HG03520 (cell line): ENCODE data around the gene ACKR2.

Experiments
- ATAC-seq: cut with Tn5 transposase; IDR thresholded peaks from one replicate; pipeline ENCODE4 v1.9.1; 2021; ENCODE audit warnings: mild to moderate bottlenecking, moderate library complexity; ENCODE audit not compliant: unreplicated experiment

Gene ACKR2

DNA sequence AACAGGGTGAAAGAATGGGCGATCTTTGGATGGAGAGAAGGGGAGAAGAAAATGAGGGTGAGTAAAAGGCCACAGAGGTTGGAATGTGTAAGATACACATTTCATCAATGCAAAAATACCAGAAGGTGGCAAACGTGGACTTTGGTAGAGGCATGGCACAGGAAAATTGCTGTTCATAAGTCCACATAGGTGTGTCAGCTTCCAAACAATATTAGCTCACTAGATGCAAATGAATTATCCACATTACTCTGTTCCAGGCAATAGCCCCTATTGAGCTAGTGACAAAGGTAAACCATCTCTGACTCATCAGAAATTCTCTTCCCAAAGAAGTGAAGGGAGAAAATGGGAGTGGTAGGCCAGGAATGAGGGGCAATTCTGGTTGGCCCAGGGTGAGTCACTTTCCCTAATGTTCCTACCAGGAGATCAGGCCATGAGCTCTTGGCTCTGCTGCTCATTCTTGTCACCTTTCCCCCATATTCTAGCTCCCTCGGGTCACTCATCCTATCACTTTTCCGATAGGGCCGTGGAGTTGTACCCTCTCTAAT, 19.9 kb downstream of the ACKR2 start:
- no peak for ATAC-seq

DNA sequence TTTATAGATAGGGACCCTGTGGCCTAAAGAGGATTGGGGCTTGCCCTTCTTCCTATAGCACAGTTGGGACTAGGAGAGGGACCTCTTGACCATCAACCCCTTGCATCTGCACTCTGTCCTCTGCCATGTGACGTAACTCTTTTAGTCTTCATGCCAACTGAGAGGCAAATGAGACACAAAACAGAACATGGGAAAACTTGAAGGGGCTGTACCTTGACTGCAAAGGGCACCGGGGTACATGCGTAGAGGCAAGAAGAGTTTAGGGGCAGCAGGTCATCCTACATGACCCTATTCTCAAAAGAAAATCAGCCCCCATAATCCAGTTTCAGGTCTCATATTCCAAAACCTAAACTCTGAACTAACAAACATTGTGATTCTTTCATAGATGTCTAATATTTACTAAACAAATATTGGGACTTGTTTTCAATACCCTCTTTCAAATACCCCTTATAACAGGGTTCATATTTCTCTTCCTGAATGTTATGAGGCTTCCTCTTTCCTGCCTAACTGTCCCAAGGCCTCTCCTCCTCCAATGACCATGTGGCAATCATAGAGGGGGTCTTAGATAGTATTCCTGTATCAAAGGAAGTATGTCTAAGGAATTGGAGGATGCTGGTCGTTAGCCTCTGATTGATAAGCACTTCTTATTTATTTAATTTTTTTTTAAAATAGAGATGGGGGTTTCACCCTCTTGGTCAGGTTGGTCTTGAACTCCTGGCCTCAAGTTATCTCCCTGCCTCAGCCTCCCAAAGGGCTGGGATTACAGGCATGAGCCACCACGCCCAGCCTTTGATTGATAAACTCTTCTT, 20.6 kb downstream of the ACKR2 start:
- no peak for ATAC-seq

DNA sequence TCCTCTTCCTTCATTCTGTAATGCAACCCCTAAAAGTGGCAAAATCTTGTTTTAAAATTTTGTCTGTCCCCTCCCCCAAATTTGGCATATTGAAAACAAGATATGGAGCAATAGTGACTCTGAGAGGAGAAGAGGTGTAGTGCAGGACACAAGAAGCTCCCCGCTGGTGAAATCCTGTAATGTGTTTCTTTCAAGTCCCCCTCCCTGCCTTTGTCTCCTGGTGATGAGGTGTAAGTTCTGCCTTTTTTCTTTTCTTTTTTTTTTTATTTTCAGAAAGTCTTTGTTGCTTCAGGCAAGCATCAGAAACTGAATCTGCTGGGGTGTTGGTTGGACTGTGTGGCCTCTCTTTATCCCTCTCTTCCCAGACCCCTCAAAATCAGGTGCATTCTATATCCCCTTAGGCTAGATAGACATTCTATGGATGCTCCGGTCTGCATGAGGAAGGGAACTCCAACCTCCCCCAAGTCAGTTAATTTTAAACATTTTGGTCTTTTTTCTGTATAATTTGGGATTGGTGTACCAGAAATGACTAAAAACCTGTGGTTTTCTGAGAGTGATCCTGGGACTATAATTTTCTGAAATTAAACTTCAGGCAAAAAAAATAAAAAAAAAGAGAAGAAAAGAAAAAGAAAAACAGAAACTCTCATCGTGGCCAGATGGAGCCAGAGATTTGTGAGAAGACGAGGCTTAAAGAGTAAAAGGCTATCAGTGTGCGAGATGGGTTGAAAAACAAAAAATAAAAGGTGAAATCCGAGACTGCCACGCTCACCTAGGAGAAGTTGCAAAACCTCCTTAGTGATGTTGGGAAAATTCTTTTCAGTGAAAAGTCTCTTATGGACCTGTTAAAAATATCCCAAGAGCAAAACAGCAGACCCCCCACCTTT, 21.4 kb downstream of the ACKR2 start:
- ATAC-seq, result no peak

DNA sequence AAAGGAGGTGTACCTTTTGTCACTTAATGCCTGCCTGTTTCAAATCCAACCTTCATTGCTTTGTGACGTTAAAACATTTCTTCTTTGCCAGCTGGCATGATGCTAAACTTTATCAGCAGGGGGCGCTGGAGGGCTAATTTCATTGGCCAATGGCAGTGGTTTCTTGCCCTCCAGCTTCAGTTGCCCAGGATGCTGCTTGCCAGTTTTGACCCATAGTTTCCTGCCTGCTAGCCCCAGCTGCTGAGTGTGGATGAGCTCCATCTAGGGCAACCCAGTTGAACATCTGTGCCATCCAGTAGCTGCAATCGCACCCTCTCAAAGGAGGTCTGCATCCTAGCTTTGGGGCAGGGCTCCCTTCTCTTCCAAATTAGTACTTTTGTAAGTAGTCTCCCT, 22.1 kb downstream of the ACKR2 start:
- no peak for ATAC-seq

DNA sequence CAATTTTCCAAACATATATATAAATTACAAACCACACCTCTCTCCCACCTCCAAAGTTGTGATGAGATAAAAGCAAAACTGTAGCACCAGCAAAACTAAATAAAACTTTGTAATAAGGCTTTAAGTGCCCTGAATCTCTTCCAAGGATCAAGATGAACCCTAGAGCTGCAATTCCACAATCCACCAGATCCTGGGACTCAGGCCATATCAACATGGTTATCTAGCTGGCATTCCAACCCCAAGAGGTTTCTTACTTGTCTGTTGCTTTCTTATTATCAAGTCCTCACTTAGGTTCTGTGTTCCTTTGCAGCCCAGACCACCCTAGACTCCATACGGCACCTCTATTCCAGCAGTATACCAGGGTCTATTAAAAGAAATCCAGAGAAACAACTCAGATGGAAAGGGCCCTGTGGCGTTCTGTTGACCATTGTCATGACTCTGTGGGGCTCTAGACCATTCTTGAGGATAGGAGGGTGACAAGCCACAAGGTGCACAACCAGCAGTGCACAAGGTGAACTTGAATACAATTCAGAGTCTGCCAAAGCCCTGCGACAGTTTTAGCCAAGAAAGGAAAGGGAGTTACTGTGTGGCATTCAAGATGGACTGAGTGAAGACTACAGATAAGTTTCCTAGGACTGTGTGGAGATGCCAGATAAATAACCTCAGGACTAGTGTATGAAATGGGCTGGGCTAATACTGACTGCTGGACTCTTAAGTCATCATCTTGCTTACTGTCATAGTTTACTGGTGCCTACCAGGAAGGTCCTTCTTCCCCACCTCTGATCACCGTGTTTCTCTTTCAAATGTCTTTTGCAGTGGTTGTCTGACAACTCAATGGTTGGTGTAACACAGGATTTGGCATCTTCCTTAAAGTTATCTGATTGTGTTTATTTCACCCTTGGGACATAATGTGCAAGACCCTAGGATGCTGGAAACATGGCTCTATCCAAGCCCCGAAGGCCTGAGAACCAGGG, 27.2 kb downstream of the ACKR2 start:
- ATAC-seq, result no peak

DNA sequence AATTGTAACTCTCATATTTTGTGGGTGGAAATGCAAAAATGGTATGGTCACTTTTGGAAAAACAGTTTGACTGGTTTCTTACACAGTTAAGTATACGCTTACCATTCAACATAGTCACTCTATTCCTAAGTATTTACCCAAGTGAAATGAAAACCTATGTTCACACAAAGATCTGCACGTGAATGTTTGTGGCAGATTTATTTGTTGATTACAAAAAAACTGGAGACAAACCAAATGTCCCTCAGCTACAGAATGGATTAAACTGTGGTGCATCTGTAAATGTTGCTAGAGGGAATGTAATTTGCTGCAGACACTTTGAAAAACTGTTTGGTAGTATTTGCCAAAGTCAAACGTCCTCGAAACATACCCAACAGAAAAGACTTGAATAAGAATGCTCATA, 29.3 kb downstream of the ACKR2 start:
- no peak for ATAC-seq

DNA sequence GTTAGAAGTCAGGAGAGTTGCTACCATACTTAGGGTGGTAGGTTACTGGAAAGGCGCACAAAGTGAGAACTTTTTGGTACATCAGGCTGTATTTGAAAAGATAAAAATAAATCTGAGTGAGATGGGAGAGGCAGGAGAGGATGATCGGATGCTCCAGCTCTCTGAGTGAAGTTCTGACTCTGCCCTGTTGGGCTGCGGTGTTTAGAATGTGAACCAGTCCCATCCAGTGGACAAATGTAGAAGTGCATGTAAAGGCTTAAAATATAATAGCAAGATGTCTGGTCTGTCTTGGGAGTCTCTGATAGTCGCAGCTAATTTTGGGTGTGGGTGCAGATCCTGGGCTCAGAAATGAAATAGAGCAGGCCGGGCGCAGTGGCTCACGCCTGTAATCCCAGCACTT, 30.4 kb downstream of the ACKR2 start:
- ATAC-seq, result peak; percentile 97

DNA sequence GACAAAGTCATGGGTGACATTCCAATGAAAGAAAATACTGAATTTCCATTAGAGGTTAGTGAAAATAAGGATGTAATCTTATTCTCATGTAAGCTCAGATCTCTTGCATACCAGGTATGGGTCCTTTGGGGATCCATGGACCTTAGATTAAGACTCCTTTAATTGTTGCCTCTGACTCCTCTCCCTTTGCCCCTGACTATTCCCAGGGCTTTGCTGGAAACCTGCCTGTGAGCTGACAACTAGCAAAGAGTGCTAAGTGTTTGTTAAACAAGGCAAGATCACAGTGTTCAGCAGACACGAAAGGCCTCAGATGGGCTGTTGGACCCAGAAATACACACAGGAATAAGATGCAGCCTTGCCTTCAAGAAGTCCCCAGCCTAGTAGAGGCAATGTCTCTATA, 32.1 kb downstream of the ACKR2 start:
- ATAC-seq, result no peak

DNA sequence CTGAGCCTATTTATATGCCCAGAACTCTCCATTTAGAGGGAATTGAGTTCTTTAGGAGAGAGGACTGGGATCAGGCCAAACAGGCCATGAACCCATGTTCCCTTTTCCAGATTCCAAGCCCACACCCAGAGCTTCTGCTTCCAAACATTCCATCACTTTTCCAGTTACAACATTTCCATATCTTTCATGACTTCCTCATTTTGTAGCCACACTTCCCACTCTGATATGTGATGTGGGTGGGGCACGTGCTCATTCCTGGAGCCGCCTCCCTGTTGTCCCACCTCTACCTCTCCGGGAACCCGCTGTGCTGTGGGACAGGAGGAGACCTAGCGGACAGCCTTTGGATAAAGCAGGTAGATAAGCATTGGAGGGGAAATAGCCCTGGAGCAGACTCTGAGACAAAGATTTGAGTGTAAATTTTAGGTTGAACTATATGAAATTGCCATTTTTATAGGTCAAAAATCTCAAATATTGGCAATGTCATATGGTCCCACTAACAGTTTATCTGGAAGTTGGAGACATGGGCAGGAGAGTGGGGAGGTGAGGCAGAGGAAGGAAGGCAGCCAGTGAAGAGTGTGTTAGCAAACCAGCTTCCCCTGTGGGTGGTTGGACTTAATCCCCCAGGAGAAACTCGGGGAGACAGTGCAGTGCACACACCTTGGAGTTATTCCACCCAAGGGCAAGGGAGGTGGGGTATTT, 34.6 kb downstream of the ACKR2 start:
- no peak for ATAC-seq

DNA sequence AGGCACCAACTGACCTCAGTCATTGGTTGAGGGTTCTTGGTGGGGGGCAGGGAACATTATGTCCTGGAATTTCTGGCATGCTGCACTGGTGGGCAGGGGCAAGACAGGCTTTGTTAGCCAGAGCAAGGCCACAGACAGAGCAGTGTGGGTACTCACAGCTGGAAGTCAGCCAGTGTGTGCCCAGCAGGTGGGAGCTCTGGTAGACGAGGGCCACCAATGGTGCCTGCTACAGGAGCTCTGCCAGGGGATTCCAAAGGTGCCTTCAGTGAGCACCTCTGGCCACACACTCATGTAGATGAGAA, 35.1 kb downstream of the ACKR2 start:
- no peak for ATAC-seq

DNA sequence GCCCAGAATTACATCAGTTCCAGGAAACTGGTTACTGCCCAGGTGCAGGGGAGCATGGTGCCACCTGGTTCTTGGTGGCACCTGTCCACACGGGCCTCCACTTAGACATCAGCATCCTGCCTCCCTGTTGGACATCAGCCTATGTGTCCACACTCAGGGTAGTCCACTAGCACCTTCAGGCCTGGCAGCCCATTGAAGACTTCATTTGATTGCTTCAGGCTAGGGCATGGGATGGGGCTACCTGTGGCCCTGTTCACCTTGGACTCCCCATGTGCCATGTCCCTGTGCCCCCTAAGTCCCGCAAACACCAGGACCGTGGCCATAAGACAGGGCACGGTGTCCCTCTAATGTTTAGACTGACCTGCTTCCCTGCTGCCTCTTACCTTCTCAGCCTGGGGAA, 35.6 kb downstream of the ACKR2 start:
- no peak for ATAC-seq

DNA sequence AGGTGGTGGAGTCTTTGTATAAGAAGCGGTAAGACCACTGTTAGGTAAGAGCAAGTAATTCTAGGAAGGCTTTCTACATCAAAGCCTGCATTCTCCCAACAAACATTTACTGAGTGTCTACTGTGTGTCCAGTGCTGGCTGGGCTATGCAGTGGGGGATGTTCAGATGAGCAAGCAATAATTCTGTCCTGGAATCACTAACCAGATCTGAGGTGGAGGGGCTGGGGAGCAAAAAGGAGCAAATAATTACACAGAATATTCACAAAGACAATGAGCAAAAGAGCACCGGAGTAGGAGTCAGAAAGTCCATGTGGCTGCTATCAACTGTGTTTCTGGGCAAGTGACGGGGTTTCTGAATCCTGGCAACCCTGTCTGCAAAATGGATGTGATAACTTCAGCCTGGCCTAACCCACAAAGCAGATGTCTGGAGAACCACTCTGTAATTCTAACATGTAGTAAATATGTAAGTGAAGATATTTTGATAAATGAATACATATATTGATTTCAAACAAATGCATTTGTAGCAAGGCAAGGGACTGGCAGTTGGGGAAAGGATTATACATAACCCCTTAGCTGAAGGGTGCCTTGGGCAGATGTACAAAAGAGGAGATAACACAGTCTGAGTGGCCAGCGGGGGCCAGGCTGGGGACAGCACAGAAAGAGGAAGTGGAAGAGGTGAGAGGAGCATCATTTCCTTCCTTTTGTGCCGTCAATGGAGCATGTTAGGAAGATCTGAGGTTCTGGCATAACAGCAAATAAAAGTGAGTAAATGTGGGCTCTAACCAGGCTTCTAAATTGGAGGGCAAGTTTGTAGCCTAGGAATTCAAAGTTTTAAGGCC, 37.7 kb downstream of the ACKR2 start:
- peak; percentile 51 for ATAC-seq

DNA sequence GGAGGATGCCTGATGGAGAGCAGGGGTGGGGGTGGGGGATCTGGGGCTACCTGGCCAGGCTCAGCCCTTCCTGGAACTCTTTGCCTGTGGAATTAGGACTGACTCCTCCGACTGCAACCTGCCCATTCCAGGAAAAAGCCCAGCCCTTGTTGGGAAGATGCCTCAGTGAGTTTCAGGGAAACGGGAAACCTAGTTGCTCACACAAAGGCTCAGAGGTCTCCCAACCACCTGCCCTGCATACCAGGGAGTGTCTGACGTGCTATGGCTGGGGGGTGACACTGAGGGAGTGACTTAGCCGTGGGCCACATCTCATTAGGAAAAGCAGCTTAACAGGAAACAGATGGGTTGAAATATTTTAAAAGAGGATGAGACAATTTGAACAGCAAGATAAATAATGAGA, 38.5 kb downstream of the ACKR2 start:
- no peak for ATAC-seq

DNA sequence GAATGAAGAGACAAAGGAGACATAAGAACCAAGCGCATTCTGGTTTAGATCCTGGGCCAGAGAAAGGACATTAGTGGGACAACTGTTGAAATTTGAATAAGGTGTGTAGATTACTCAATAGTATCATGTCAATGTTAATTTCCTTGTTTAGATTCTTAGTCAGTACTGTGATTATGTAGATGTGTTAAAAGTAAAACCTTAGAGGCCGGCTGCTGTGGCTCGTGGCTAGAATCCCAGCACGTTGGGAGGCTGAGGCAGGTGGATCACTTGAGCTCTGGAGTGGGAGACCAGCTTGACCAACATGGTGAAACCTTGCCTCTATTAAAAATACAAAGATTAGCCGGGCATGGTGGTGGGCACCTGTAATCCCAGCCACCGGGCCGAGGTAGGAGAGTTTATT, 39.8 kb downstream of the ACKR2 start:
- ATAC-seq, result no peak

DNA sequence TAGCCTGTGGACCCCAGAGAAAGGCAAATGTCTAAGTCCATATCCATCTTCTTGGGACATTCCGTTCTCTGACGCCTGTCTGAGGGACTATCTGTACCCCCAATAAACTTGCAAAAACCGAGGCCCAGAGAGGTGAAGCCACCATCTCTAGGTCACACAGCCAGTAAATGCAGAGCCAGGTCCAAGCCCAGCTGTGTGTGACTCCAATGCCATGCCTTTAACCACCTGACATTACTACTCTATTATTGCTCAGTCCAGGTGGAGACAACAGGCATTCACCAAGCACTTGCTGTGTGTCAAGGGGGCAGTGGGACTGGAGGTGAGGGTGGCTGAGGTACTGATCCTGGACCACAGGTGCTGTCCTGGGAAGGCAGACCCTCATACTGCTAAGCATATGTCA, 41.0 kb downstream of the ACKR2 start:
- no peak for ATAC-seq

DNA sequence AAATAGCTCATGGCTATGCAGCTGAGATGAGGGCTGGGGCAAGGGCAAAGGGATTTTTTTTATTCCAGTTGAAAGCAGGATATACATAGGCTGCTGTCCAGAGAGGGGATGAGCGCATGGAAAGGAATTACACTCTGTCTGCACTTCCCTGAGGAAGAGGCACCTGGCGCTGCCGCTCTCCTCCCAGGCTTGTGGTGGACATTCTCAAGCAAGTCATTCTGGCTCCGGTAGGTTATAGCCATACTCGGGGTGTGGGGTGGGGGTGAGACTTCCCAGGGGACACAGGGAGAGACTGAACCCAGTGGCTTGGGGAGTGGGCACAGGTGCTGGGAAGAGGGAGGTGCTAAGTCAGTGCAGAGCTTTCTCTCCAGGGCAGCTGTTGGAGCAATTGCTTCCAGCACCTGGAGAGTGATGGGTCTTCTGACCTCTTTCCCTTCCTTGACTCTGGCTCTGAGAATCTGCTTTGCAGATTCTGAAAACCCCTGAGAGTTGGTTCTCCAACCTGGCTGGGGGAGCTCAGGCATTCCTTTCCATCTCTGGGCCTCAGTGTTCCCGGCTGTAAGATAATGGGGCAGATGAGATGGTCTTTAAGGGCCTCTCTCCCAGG, 42.1 kb downstream of the ACKR2 start:
- ATAC-seq, result no peak

DNA sequence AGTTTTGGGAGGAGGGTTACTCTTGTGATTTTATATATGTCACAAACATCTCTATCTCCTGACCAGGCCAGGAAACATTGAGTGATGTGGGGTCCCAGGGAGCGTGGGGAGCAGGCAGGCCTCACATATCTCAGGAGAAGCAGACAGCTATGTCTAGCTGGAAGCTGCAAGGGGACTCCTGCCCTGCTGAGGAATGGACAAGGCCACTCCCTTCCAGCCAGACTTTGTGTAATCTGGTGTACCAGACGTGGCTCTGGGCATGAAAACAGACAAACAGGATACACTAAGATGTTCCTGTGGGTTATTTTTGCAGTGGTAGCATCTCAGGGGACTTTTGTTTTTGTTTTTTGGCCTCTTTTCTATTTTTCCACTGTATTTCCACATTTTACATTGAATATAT, 43.2 kb downstream of the ACKR2 start:
- no peak for ATAC-seq

DNA sequence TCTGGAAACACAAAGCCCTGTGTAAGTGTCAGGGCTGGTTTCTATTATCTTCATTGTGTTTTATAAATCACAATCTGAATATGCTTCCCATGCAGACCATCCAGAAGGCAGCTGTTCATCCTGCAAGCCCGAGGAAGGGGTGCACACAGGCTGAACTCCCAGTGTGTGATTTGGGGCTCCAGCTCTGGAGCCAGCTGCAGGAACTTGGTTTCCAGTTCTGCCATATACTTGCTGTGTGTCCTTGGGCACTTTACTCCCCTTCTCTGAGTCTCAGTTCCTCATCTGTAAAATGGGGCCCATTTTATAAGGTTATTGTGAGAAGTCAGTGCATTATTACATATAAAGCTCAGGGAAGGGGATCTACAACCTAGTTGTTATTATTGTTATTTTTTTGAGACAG, 43.8 kb downstream of the ACKR2 start:
- no peak for ATAC-seq

DNA sequence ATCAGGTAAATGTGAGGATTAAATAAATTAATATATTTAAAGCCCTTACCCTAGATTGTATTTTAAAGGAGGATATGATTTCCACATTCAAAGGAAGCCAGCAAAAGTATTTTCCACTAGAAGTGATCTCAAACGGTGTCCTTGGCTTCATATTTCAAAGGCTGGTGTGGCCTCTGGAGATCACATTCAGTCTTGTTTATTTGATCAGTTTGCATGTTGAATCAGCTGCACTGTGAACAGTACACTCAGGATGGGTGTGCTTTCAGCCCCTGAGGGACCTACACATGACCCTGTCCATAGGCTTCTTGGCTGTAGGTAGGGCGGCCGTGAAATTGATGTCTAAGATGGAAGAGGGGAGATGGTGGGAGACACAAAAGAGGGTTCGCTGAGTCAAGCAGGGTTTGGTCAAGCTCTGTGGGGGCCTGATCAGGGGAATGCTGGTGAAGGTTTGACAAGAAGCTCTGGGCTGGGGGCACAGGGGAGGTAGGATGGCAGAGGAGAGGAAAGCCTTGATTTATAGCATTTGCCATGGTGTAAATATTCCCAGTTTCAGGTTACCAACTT, 44.6 kb downstream of the ACKR2 start:
- no peak for ATAC-seq
